ENCODE results near the gene PARD3. TPM values are rescaled to one million over a fixed set of nuclear protein-coding genes. Genes with fewer than 3 reads are reported as not detected.

PARD3 gene
- total RNA-seq, 4 donors from 2014 or later: 42.6 to 63.6 (median 55.2) TPM

GRCh38 chr10:34150103-34150502 lies 665.0 kb downstream of the PARD3 start:
- 94 to 100% methylated on average over 3 of the region's 3 CpGs for WGBS, 2 donors
- H3K27ac ChIP-seq: no peak overlapping the region
- TF ChIP-seq POLR2A (IDR thresholded peaks at IDR 0.05): no peak
- TF ChIP-seq, protein P1, sequence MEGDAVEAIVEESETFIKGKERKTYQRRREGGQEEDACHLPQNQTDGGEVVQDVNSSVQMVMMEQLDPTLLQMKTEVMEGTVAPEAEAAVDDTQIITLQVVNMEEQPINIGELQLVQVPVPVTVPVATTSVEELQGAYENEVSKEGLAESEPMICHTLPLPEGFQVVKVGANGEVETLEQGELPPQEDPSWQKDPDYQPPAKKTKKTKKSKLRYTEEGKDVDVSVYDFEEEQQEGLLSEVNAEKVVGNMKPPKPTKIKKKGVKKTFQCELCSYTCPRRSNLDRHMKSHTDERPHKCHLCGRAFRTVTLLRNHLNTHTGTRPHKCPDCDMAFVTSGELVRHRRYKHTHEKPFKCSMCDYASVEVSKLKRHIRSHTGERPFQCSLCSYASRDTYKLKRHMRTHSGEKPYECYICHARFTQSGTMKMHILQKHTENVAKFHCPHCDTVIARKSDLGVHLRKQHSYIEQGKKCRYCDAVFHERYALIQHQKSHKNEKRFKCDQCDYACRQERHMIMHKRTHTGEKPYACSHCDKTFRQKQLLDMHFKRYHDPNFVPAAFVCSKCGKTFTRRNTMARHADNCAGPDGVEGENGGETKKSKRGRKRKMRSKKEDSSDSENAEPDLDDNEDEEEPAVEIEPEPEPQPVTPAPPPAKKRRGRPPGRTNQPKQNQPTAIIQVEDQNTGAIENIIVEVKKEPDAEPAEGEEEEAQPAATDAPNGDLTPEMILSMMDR (IDR thresholded peaks at IDR 0.05): no peak
- TF ChIP-seq EP300 (IDR thresholded peaks at IDR 0.05): no peak
- no peaks in the 10 kb centered on the region for H3K9me3 ChIP-seq
- H3K27me3 ChIP-seq: no peaks in the 10 kb centered on the region
- H3K4me3 ChIP-seq: no peak overlapping the region
- H3K4me1 ChIP-seq: peaks cover 0 to 27% (median 0%) of the 10 kb centered on the region in 4 donors
- DNase-seq (ENCODE audit: low spot score in 2 of 2): no peak
- H3K36me3 ChIP-seq: no peaks in the 10 kb centered on the region

- Histone ChIP-seq H3K36me3 (no peaks in the 10 kb centered on the region), H3K9me3 (no peaks in the 10 kb centered on the region), H3K4me1 (peaks cover 0 to 27% (median 0%) of the 10 kb centered on the region in 4 donors), H3K27ac (no peak overlapping the region), H3K4me3 (no peak overlapping the region), H3K27me3 (no peaks in the 10 kb centered on the region)
- 80 to 82% methylated on average over 3 of the region's 3 CpGs for WGBS, 2 donors
- TF ChIP-seq POLR2A (IDR thresholded peaks at IDR 0.05) (no peak), EP300 (IDR thresholded peaks at IDR 0.05) (no peak)
- TF ChIP-seq, protein P1 (IDR thresholded peaks at IDR 0.05): no peak
- no peak for DNase-seq (ENCODE audit: low spot score in 2 of 2)
These were observed 666.8 kb downstream of the PARD3 start for GRCh38 chr10:34148305-34148657.

GRCh38 chr10:34147641-34148304 lies 667.3 kb downstream of the PARD3 start:
- Histone ChIP-seq H3K27ac (no peak overlapping the region), H3K36me3 (no peaks in the 10 kb centered on the region), H3K27me3 (no peaks in the 10 kb centered on the region), H3K4me1 (peaks cover 0 to 25% (median 0%) of the 10 kb centered on the region in 4 donors), H3K9me3 (no peaks in the 10 kb centered on the region), H3K4me3 (no peak overlapping the region)
- 74 to 88% methylated on average over 4 of the region's 4 CpGs for WGBS, 2 donors
- TF ChIP-seq EP300 (IDR thresholded peaks at IDR 0.05) (no peak), POLR2A (IDR thresholded peaks at IDR 0.05) (no peak)
- TF ChIP-seq, protein P1 (IDR thresholded peaks at IDR 0.05): no peak
- DNase-seq (ENCODE audit: low spot score in 2 of 2): no peak

- TF ChIP-seq POLR2A (IDR thresholded peaks at IDR 0.05) (no peak), EP300 (IDR thresholded peaks at IDR 0.05) (no peak)
- TF ChIP-seq, protein P1 (IDR thresholded peaks at IDR 0.05): no peak
- WGBS, 2 donors: 33 to 34% methylated on average over 3 of the region's 3 CpGs
These were observed 669.4 kb downstream of the PARD3 start for GRCh38 chr10:34145715-34146114.

DNA sequence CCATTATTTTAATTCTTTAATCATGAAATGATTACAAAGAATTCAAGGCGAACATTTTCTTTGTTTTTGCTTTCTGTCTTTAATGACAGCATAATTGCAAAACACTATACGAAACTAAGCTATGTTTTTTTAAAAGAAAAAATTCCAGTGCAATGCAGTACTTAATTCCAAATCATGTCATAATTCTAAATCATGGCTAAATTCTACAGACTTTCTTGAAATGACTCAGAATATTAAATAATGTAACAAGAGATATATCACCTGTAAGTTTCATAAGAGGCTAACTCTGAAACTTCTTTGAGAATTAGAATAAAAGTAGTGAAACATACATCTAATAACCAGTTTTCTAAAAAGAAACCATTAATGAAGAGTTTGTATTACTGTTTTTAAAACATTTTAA lies 671.6 kb downstream of the PARD3 start:
- TF ChIP-seq, protein P1 (IDR thresholded peaks at IDR 0.05): no peak
- no peak for TF ChIP-seq EP300 (IDR thresholded peaks at IDR 0.05)
- no peak for TF ChIP-seq POLR2A (IDR thresholded peaks at IDR 0.05)
- 93 to 94% methylated on average over 2 of the region's 2 CpGs for WGBS, 2 donors
- H3K9me3 ChIP-seq: no peaks in the 10 kb centered on the region
- H3K4me3 ChIP-seq: no peak overlapping the region
- H3K27me3 ChIP-seq: no peaks in the 10 kb centered on the region
- DNase-seq (ENCODE audit: low spot score in 2 of 2): no peak
- peaks cover 0 to 13% (median 0%) of the 10 kb centered on the region in 4 donors for H3K4me1 ChIP-seq
- no peak overlapping the region for H3K27ac ChIP-seq
- H3K36me3 ChIP-seq: no peaks in the 10 kb centered on the region

More at GRCh38 chr10:34145715-34146114, 669.4 kb downstream of the PARD3 start:
- no peaks in the 10 kb centered on the region for H3K9me3 ChIP-seq
- peaks cover 0 to 13% (median 0%) of the 10 kb centered on the region in 4 donors for H3K4me1 ChIP-seq
- DNase-seq (ENCODE audit: low spot score in 2 of 2): no peak
- H3K4me3 ChIP-seq: no peak overlapping the region
- no peak overlapping the region for H3K27ac ChIP-seq
- H3K36me3 ChIP-seq: no peaks in the 10 kb centered on the region
- H3K27me3 ChIP-seq: no peaks in the 10 kb centered on the region
